CD4-positive, alpha-beta T cell treated with Interferon gamma for 1 hour (primary cell): ENCODE data around the gene UBAP1.
A peak's percentile ranks its signal among the peaks of the same experiment; 100 is the strongest.
"Not testable (repeated sequence)": the region's sequence is repeated elsewhere in the genome, so short reads cannot be mapped to it uniquely, and the experiment has no call there.

Experiments
- DNase-seq: peaks from one replicate; pipeline ENCODE4 v3.0.0-alpha.2; 2020

Gene UBAP1

GRCh38 chr9:34226144-34226760, 47.4 kb downstream of the UBAP1 start:
- DNase-seq = not testable (repeated sequence)

GRCh38 chr9:34227445-34227844, 48.6 kb downstream of the UBAP1 start:
- DNase-seq = no peak

DNA sequence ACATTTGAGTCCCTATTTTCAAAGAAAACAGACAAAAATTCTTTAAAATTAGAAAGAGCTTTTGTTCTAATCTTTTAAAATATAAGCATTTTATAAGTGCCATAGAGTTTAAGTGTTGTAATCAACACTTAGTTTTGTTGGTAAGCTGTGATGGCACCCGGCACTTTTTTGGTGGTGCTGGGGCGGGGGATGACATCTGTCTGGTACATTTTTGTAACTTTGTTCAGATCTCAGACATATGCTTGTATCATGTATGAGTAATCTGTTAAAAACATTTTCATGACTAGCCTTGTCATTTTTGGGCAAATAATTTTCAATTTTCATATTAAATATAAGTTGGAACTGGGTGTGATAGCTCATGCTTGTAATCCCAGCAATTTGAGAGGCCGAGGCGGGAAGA, 51.7 kb downstream of the UBAP1 start:
- DNase-seq = no peak

DNA sequence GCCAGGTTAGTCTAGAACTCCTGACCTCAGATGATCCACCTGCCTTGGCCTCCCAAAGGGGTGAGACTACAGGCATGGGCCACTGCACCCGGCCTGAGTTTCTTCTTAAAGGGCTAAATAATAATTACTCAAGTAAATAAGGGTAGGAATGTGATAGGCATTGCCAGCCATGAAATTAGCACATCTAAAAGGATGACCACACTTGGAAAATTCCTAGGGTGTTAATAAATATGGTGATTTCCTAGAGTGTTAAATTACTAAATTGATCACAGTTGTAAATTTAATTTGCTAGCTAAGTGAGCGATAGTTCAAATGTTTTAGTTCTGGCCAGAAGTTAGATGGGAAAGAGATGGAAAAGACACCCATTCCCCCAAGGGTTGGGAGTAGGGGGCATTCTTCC, 53.4 kb downstream of the UBAP1 start:
- no peak for DNase-seq

GRCh38 chr9:34233672-34234071, 54.8 kb downstream of the UBAP1 start:
- no peak for DNase-seq

DNA sequence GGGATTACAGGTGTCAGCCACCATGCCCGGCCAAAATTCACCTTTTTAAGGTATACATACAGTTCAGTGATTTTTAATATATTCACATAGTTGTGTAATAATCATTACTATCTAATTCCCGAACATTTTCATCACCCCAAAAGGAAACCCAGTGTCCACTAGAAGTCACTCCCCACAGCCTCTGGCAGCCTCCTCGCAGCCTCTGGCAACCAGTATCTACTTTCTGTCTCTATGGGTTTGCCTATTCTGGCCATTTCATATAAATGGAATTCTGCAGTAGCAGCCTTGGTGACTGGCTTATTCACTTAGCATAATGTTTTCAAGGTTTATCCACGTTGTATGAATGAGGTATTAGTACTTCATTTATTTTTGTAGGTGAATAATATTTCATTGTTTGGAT, 59.0 kb downstream of the UBAP1 start:
- no peak for DNase-seq

- DNase-seq = no peak
Observed at GRCh38 chr9:34240006-34240405, 61.2 kb downstream of the UBAP1 start.

DNA sequence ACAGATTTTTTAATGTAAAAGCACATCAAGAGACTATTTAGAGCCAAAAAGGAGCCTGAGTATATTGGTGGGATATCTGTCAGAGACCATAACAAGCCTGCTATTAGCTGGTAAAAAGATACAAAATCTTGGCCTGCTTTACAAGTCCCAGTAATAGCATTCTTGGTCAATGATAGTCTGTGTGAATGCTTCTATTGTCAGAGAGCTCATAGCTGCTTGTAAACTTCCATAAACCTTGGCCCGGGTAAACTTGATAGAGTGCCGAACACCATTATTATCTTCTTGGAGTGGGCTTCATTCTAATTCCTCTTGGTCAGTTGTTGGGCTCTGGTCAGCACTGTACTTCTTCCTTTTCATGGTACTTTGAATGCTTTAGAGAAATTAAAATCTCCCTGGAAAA, 64.0 kb downstream of the UBAP1 start:
- DNase-seq = no peak

GRCh38 chr9:34245212-34245611, 66.4 kb downstream of the UBAP1 start:
- not testable (repeated sequence) for DNase-seq

DNA sequence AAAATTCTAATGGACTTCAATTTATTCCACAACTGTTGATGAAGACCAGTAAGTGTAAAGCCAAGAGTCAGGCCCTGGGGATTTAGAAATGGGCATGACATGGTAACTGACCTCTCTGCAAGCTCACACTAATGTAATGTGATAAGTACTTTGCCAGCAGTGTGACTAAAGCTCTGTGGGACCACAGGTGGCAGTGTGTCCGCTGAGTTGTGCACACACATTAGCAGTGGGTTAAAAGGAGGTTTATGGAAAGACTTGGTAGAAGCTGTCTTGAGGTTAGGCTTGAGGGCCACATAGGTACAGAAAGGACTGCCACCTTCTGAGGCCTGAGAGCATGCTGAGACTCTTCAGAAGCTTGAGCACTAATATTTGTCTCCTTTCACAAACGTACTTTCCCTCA, 67.6 kb downstream of the UBAP1 start:
- no peak for DNase-seq

- not testable (repeated sequence) for DNase-seq
Observed at GRCh38 chr9:34247782-34248181, 68.9 kb downstream of the UBAP1 start.

DNA sequence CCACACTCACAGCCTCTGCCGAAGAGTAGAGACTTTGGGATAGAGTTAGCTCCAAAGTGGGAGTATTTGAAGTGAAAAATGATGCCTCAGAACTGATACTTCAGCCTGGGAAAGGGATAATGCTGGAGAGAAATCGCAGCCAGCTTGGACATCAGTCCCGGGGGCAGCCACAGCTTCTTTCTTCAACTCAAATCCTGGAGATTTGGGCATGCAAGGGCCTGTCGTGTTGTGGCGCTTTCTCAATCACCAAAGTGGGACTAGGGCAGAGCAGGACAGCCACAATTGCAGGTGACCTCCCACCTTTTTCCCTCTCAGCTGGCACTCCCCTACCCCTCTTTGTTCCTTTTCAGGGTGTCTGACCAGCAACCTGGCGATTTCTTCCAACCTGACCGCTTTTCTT, 70.4 kb downstream of the UBAP1 start:
- no peak for DNase-seq

- DNase-seq = no peak
Observed at GRCh38 chr9:34250721-34251120, 71.9 kb downstream of the UBAP1 start.

DNA sequence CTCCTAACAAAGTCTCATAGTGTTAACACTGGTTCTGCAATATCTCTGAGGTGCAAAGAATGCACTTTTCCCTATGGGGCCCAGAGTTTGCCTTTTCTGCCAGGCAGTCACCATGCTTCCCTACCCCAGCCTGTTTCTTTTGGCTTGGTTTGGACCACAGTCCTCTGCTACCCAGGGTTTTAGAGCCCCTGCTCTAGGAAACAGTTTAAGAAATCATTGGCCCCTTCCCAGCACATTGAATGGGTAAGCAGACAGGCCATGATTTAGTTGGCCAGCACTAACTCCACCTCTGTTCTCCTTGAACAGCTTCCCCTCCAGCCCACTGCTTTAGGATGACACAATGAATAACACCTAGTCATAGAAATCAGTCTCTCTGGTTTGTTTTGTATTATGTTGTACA, 73.2 kb downstream of the UBAP1 start:
- DNase-seq = no peak

- peak; percentile 62 for DNase-seq
Observed at GRCh38 chr9:34252670-34253459, 74.0 kb downstream of the UBAP1 start.

DNA sequence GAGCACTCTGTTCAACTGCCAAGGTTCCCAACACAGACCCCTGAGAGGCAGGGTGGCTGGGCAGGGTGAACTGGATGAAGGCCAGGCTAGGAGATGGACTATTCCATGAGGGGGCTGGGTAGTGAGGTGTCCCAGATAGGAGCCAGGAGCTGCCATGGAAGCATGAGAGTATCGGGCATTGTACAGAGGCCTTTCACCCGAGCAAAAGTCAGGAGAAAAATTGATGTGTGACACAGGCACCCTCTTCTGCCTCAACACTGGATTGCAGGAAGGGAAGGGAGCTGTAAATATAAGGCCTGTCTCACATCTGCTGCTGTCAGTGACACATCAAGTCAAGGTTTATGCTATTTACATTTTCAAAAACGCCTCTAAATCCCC, 74.6 kb downstream of the UBAP1 start:
- no peak for DNase-seq

GRCh38 chr9:34254141-34254913, 75.5 kb downstream of the UBAP1 start:
- DNase-seq = no peak

DNA sequence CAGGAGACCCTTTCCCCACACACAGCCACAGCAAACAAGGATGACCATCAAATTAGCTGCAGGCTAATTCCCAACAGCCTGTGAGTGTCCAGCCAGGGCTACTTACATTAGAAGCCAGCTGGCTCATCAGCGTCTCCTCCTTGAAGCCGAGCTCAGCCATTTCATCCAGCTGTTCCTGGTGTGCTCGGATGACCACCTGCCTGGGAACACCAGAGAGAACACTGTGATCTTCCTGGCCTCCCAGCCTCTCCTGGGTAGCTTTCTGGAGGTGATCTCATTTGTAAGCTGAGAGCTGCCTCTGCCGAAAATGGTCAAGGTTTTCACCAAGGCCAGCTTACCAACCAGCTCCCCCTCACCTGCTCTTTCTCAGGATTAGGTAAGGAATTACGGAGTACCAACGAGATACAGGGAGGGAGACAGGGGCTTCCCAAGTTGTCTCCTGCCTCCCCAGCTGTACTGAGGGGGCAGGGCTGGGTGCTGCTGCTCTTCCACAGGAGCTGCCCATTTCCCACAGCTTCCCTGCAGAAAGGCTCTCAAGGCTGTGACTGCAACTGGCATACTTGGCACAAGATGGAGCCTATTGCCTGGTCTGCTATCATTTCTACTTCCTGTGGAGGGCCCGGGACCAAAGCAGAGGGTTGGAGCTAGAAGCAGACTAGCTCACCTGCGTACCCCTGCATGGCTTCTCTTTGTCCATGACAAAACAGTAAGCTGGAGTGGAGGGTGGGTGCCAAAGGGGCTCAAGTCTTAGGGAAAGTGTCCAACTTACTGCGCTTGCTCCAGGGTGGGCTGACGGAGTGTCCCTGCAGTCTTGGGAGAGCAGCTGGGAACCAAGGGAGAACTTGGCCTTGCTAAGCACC, 76.4 kb downstream of the UBAP1 start:
- DNase-seq = no peak

GRCh38 chr9:34256104-34256503, 77.3 kb downstream of the UBAP1 start:
- no peak for DNase-seq

DNA sequence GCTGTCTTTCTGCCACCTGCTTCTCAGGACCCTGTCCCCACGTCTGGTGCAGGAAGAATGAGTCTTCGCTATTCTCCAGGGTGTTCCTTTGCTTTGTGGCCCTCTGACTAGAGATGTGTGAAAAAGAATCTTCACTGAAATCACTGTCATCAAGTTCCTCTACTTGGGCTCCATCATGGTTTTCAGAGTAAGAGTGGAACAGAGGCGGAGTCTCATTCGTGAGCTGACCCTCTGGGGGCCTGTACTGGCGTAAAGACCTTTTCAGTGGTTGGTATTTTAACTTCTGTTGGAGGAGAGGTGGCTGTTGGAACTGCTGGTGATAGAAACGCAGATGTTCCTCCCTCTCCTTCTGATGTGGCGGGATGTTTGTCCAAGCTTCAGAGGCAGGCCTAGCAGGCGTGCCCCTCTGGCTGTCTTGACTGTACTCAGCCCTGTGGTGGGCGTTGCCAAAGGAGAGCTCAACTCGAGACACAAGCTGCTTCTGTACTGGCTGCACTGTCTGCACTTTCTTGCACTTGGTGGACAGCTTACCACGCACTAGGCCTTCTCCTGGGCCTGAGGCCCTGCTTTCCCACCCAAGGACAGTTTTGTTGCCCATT, 78.2 kb downstream of the UBAP1 start:
- DNase-seq = no peak

- no peak for DNase-seq
Observed at GRCh38 chr9:34259315-34259714, 80.5 kb downstream of the UBAP1 start.

GRCh38 chr9:34262971-34263370, 84.1 kb downstream of the UBAP1 start:
- no peak for DNase-seq

DNA sequence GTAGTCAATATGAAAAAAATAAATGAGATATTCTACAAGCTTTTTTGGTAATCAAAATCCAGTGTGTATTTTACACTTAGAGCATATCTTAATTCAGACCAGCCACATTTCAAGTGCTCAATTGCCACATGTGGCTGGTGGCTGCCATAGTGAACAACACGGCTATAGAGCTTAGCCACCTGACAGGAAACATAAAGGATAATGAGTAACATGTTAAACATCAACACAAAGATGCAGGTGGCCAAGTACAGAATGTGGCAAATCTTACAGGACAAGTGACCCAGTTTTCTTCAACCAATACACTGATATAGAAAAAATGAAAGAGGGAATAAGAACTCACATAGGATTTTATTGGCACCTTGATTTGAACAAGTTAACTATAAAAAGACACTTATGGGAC, 88.8 kb downstream of the UBAP1 start:
- no peak for DNase-seq
